Measurements from ENCODE around the gene HBG2. TPM values are rescaled to one million over a fixed set of nuclear protein-coding genes. Genes with fewer than 3 reads are reported as not detected.

The HBG2 gene
- total and polyA plus RNA-seq, 2 experiments from 2014 or later: not detected

DNA sequence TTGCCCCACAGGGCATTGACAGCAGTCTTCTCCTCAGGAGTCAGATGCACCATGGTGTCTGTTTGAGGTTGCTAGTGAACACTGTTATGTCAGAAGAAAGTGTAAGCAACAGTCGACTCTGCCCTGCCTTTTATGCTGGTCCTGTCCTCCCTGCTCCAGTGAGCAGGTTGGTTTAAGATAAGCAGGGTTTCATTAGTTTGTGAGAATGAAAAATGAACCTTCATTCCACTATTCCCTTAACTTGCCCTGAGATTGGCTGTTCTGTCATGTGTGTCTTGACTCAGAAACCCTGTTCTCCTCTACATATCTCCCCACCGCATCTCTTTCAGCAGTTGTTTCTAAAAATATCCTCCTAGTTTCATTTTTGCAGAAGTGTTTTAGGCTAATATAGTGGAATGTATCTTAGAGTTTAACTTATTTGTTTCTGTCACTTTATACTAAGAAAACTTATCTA lies 20.2 kb downstream of the HBG2 start, which contains the start of gene HBD (continued):
- TF ChIP-seq, protein P1, sequence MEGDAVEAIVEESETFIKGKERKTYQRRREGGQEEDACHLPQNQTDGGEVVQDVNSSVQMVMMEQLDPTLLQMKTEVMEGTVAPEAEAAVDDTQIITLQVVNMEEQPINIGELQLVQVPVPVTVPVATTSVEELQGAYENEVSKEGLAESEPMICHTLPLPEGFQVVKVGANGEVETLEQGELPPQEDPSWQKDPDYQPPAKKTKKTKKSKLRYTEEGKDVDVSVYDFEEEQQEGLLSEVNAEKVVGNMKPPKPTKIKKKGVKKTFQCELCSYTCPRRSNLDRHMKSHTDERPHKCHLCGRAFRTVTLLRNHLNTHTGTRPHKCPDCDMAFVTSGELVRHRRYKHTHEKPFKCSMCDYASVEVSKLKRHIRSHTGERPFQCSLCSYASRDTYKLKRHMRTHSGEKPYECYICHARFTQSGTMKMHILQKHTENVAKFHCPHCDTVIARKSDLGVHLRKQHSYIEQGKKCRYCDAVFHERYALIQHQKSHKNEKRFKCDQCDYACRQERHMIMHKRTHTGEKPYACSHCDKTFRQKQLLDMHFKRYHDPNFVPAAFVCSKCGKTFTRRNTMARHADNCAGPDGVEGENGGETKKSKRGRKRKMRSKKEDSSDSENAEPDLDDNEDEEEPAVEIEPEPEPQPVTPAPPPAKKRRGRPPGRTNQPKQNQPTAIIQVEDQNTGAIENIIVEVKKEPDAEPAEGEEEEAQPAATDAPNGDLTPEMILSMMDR (conservative IDR thresholded peaks at IDR 0.05; ENCODE audit: low read depth in 2 of 2): no peak
- TF ChIP-seq STAT1 (IDR thresholded peaks at IDR 0.05; ENCODE audit: unreplicated experiment) (no peak), ZNF114 (CRISPR knock-in tag; IDR thresholded peaks at IDR 0.05) (no peak)
- TF ChIP-seq, protein P2, sequence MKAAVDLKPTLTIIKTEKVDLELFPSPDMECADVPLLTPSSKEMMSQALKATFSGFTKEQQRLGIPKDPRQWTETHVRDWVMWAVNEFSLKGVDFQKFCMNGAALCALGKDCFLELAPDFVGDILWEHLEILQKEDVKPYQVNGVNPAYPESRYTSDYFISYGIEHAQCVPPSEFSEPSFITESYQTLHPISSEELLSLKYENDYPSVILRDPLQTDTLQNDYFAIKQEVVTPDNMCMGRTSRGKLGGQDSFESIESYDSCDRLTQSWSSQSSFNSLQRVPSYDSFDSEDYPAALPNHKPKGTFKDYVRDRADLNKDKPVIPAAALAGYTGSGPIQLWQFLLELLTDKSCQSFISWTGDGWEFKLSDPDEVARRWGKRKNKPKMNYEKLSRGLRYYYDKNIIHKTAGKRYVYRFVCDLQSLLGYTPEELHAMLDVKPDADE (IDR thresholded peaks at IDR 0.05): no peak
- TF ChIP-seq, protein P3, sequence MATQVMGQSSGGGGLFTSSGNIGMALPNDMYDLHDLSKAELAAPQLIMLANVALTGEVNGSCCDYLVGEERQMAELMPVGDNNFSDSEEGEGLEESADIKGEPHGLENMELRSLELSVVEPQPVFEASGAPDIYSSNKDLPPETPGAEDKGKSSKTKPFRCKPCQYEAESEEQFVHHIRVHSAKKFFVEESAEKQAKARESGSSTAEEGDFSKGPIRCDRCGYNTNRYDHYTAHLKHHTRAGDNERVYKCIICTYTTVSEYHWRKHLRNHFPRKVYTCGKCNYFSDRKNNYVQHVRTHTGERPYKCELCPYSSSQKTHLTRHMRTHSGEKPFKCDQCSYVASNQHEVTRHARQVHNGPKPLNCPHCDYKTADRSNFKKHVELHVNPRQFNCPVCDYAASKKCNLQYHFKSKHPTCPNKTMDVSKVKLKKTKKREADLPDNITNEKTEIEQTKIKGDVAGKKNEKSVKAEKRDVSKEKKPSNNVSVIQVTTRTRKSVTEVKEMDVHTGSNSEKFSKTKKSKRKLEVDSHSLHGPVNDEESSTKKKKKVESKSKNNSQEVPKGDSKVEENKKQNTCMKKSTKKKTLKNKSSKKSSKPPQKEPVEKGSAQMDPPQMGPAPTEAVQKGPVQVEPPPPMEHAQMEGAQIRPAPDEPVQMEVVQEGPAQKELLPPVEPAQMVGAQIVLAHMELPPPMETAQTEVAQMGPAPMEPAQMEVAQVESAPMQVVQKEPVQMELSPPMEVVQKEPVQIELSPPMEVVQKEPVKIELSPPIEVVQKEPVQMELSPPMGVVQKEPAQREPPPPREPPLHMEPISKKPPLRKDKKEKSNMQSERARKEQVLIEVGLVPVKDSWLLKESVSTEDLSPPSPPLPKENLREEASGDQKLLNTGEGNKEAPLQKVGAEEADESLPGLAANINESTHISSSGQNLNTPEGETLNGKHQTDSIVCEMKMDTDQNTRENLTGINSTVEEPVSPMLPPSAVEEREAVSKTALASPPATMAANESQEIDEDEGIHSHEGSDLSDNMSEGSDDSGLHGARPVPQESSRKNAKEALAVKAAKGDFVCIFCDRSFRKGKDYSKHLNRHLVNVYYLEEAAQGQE (IDR thresholded peaks at IDR 0.05; ENCODE audit: unreplicated experiment): no peak

DNA sequence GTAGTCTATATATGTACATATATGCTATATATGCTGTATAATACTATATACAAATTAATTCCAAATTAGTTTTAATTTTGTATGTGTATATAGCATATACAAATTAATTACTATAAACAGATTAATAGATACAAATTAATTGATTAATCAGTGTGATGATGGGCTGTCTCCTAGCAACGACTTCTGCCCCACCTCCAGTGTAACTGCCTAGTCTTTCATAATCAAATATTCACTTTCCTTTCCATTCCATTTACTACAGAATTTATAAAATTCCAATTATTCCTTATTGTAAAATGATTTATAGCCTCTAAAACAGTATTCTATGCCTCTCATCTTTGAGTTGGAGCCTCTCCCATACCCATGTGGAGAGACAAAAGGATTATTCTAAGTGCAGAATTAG lies 21.3 kb downstream of the HBG2 start:
- no peak overlapping the region for H3K4me3 ChIP-seq
- no peaks in the 10 kb centered on the region for H3K79me2 ChIP-seq (replicated peaks; ENCODE audit: insufficient read depth)
- no peaks in the 10 kb centered on the region for H3K9me2 ChIP-seq (ENCODE audit: insufficient read depth)
- H3K9me3 Mint-ChIP-seq: no peaks in the 10 kb centered on the region
- TF ChIP-seq, protein P1 (conservative IDR thresholded peaks at IDR 0.05; ENCODE audit: low read depth in 2 of 2): no peak
- TF ChIP-seq EZH2phosphoT487 (IDR thresholded peaks at IDR 0.05; ENCODE audit: unreplicated experiment) (no peak), NANOG (IDR thresholded peaks at IDR 0.05; ENCODE audit: borderline replicate concordance) (no peak), ZNF114 (CRISPR knock-in tag; IDR thresholded peaks at IDR 0.05) (no peak)
- ATAC-seq: no peak
- H2AFZ ChIP-seq: no peak overlapping the region
- no peaks in the 10 kb centered on the region for H3K36me3 ChIP-seq (ENCODE audit: insufficient read depth)
- no peaks in the 10 kb centered on the region for H4K20me1 ChIP-seq (replicated peaks; ENCODE audit: insufficient read depth)
- no peaks in the 10 kb centered on the region for H3K4me1 Mint-ChIP-seq
- no peak for DNase-seq (ENCODE audit: low spot score)
- no peaks in the 10 kb centered on the region for H3K4me1 ChIP-seq (ENCODE audit: insufficient read depth)
- H3F3A ChIP-seq (replicated peaks; ENCODE audit: low read depth): no peaks in the 10 kb centered on the region
- H3K4me3 Mint-ChIP-seq: no peak overlapping the region
- H3K4me2 ChIP-seq: no peak overlapping the region
- H3K27ac Mint-ChIP-seq: no peak overlapping the region
- no peaks in the 10 kb centered on the region for H3K27me3 Mint-ChIP-seq (ENCODE audit: insufficient read depth, low read depth, poor library complexity)
- no peak overlapping the region for H3K27ac ChIP-seq (ENCODE audit: low read depth)
- H3K27me3 ChIP-seq (ENCODE audit: insufficient read depth): no peaks in the 10 kb centered on the region
- H3K36me3 Mint-ChIP-seq (ENCODE audit: low read depth): no peaks in the 10 kb centered on the region

All from GM23338 (cell line).